ENCODE data around the gene TMEM259. TPM values are rescaled to one million over a fixed set of nuclear protein-coding genes. Genes with fewer than 3 reads are reported as not detected.

Gene TMEM259
- total and polyA plus RNA-seq, 8 donors = 74.2 to 154 (median 101) TPM

- no peak for ATAC-seq
- H3K36me3 ChIP-seq = peaks cover 0 to 79% of the 10 kb centered on the region in 2 donors
- H3K4me1 ChIP-seq = no peaks in the 10 kb centered on the region
- intact Hi-C loops (cut with DNase I) = no loop called here
- H3K27me3 ChIP-seq = no peaks in the 10 kb centered on the region
- no peak overlapping the region for H3K4me3 ChIP-seq
- peak in 1 of 4 donors; percentile 51 for DNase-seq
- H3K9me3 ChIP-seq = peaks cover 0 to under 1% of the 10 kb centered on the region in 2 donors
- no peak for TF ChIP-seq CTCF (IDR thresholded peaks at IDR 0.05)
- H3K27ac ChIP-seq = no peak overlapping the region
These were observed 55.9 kb downstream of the TMEM259 start for GRCh38 chr19:964761-965694.

- peak in 1 of 4 donors; percentile 46 for DNase-seq
- no peaks in the 10 kb centered on the region for H3K27me3 ChIP-seq
- no peak overlapping the region for H3K27ac ChIP-seq
- peaks cover 0 to 79% of the 10 kb centered on the region in 2 donors for H3K36me3 ChIP-seq
- no peaks in the 10 kb centered on the region for H3K4me1 ChIP-seq
- intact Hi-C loops (cut with DNase I) = no loop called here
- TF ChIP-seq CTCF (IDR thresholded peaks at IDR 0.05) = no peak
- no peak for ATAC-seq
- H3K4me3 ChIP-seq = no peak overlapping the region
- H3K9me3 ChIP-seq = no peaks in the 10 kb centered on the region
These were observed 56.8 kb downstream of the TMEM259 start for GRCh38 chr19:964116-964520.

GRCh38 chr19:963486-963951 is 57.4 kb downstream of the TMEM259 start:
- TF ChIP-seq CTCF (IDR thresholded peaks at IDR 0.05) = no peak
- DNase-seq (peak in 1 of 4 donors; percentile 72), ATAC-seq (no peak)
- Histone ChIP-seq H3K4me1 (no peaks in the 10 kb centered on the region), H3K27ac (no peak overlapping the region), H3K9me3 (no peaks in the 10 kb centered on the region), H3K4me3 (no peak overlapping the region), H3K36me3 (peaks cover 0 to 79% of the 10 kb centered on the region in 2 donors), H3K27me3 (no peaks in the 10 kb centered on the region)
- intact Hi-C loops (cut with DNase I) = no loop called here

GRCh38 chr19:962683-963400 is 58.1 kb downstream of the TMEM259 start:
- no peak overlapping the region for H3K4me3 ChIP-seq
- H3K9me3 ChIP-seq = no peaks in the 10 kb centered on the region
- H3K4me1 ChIP-seq = no peaks in the 10 kb centered on the region
- ATAC-seq = no peak
- peak in 1 of 4 donors; percentile 41 for DNase-seq
- intact Hi-C loops (cut with DNase I) = no loop called here
- H3K27me3 ChIP-seq = no peaks in the 10 kb centered on the region
- no peak overlapping the region for H3K27ac ChIP-seq
- TF ChIP-seq CTCF (IDR thresholded peaks at IDR 0.05) = no peak
- H3K36me3 ChIP-seq = peaks cover 0 to 74% of the 10 kb centered on the region in 2 donors
